HG02798 (cell line): Measurements from ENCODE around the gene LCNL1.

ENCODE experiments used
- ATAC-seq: cut with Tn5 transposase; IDR thresholded peaks from one replicate; pipeline ENCODE4 v1.9.1; 2021; ENCODE audit warnings: mild to moderate bottlenecking; ENCODE audit not compliant: unreplicated experiment, poor library complexity

Gene LCNL1

DNA sequence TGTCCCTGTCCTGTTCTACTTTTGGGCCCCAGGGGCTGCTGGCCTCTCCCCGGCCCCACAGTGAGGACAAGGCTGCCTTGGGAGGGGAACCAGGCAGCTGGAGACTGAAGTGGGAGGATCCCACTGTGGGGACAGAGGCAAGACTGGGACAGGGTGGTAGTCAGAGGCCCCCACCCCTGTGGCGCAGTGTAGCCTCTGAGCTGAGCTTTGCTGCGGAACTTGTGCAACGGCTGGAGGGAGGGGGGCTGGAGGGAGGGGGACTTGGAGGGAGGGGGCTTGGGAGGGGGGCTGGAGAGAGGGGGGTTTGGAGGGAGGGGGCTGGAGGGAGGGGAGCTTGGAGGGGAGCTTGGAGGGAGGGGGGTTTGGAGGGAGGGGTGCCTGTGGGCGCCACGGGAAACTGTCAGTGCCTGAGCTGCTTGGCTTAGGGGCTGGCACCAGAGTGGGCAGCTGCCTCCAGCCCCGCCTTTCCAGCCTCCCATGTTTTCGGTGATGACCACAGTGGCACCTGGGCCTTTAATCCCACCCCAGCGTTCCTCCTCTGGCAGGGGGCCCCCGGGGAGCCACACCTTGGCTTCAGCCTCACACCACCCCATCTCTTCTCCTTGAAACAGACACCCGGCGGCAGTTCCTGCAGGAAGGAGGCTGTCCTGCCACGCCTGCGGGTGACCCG is 51.4 kb downstream of the LCNL1 start:
- ATAC-seq = no peak

DNA sequence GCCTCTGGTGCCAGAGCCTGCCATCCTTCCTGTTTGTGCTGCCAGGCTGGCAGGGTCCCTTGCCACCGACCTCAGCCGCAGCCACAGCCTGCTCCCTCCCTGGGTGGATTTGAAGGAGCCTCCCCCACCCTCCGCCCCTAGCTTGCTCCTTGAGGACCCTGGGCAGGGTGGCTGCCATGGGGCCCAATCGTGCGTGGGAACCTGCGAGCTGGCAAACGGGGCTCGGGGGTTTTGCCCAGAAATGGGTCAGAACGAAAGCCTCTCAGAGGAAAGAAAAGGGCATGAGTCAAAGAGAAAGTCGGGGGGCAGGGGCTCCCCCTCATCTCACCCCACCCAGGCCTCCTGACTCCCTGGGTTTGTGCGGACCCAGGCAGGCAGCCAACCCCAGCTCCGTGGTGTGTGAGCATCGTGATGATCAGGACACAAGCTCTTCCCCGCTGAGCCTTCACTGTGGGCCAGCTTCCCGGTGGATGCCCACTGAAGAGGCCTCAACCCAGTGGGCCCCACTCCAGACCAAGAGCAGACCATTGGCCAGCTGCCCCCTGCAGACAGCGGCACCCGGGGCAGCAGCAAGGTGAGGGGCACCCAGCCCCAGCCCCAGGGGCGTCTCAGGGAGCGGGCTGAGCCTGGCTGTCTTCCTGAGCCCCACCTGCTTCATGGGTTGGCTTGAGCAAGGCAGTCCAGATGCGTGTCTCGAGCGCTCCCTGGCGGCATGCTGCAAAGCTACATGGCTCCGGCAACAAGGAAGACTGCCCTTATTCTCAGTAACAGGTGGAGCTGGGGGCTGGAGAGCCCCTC is 52.1 kb downstream of the LCNL1 start:
- ATAC-seq = peak; percentile 60
